ENCODE results near the gene FARP1.

- TF ChIP-seq EP300 (IDR thresholded peaks at IDR 0.05; ENCODE audit: borderline replicate concordance) (no peak), FOXM1 (IDR thresholded peaks at IDR 0.05; ENCODE audit: borderline replicate concordance, low read depth) (no peak), CREB1 (IDR thresholded peaks at IDR 0.05; ENCODE audit: low read depth) (no peak), EGR1 (IDR thresholded peaks at IDR 0.05) (no peak), RAD21 (IDR thresholded peaks at IDR 0.05; ENCODE audit: low read depth) (no peak), YY1 (IDR thresholded peaks at IDR 0.05; ENCODE audit: low read depth) (no peak), CEBPB (IDR thresholded peaks at IDR 0.05) (no peak)
- TF ChIP-seq, protein P1, sequence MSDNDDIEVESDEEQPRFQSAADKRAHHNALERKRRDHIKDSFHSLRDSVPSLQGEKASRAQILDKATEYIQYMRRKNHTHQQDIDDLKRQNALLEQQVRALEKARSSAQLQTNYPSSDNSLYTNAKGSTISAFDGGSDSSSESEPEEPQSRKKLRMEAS (IDR thresholded peaks at IDR 0.05), result no peak
- TF ChIP-seq, protein P2, sequence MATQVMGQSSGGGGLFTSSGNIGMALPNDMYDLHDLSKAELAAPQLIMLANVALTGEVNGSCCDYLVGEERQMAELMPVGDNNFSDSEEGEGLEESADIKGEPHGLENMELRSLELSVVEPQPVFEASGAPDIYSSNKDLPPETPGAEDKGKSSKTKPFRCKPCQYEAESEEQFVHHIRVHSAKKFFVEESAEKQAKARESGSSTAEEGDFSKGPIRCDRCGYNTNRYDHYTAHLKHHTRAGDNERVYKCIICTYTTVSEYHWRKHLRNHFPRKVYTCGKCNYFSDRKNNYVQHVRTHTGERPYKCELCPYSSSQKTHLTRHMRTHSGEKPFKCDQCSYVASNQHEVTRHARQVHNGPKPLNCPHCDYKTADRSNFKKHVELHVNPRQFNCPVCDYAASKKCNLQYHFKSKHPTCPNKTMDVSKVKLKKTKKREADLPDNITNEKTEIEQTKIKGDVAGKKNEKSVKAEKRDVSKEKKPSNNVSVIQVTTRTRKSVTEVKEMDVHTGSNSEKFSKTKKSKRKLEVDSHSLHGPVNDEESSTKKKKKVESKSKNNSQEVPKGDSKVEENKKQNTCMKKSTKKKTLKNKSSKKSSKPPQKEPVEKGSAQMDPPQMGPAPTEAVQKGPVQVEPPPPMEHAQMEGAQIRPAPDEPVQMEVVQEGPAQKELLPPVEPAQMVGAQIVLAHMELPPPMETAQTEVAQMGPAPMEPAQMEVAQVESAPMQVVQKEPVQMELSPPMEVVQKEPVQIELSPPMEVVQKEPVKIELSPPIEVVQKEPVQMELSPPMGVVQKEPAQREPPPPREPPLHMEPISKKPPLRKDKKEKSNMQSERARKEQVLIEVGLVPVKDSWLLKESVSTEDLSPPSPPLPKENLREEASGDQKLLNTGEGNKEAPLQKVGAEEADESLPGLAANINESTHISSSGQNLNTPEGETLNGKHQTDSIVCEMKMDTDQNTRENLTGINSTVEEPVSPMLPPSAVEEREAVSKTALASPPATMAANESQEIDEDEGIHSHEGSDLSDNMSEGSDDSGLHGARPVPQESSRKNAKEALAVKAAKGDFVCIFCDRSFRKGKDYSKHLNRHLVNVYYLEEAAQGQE (IDR thresholded peaks at IDR 0.05; ENCODE audit: low read depth), result no peak
These were observed 90.2 kb downstream of the FARP1 start for GRCh38 chr13:98233127-98233526.
